MM.1S (cell line): ENCODE results near the gene NUCB2.

Source experiments
- EZH2 ChIP-seq: fragments of 300-600 bp; sonication (generic); optimal IDR thresholded peaks from 2 replicates; pipeline ENCODE3; 2017; ENCODE audit warnings: low read depth, mild to moderate bottlenecking, antibody characterized with exemption, low read length, mixed read lengths
- TF ChIP-seq, protein P1 (sequence below): fragments of 300-600 bp; sonication (generic); IDR thresholded peaks from 2 replicates; pipeline ENCODE4 v1.5.1; 2016; ENCODE audit warnings: antibody characterized with exemption, low read length, mixed read lengths

DNA sequence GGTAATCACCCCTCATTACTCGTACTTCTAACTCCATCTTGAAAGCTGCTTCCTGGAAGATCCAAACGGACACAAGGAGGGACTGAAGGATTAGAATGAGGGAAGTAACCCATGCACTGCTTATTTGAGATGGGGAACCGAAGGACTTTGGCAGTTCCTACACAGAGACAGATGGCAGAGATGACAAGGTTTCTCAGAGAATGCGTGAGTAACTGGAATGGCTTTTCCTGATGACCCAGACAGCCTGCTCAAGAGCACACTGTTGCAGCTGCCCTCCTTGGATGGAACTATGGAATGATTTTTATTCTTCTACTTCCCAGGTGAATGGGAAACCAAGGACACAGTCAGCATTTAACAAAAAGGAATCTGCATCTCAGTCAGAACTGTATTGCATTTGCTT, 104.6 kb downstream of the NUCB2 start:
- TF ChIP-seq EZH2: no peak
- TF ChIP-seq, protein P1, sequence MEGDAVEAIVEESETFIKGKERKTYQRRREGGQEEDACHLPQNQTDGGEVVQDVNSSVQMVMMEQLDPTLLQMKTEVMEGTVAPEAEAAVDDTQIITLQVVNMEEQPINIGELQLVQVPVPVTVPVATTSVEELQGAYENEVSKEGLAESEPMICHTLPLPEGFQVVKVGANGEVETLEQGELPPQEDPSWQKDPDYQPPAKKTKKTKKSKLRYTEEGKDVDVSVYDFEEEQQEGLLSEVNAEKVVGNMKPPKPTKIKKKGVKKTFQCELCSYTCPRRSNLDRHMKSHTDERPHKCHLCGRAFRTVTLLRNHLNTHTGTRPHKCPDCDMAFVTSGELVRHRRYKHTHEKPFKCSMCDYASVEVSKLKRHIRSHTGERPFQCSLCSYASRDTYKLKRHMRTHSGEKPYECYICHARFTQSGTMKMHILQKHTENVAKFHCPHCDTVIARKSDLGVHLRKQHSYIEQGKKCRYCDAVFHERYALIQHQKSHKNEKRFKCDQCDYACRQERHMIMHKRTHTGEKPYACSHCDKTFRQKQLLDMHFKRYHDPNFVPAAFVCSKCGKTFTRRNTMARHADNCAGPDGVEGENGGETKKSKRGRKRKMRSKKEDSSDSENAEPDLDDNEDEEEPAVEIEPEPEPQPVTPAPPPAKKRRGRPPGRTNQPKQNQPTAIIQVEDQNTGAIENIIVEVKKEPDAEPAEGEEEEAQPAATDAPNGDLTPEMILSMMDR: no peak
